OCI-LY1 (cell line): Measurements from ENCODE around the gene ZSCAN21.

Source experiments
- H2AFZ ChIP-seq: fragments of 200-600 bp; sonication (generic), shearing (Covaris generic); 2 replicates; pipeline ENCODE4 v1.6.0; 2014; ENCODE audit warnings: antibody characterized with exemption, mild to moderate bottlenecking, low read length
- H3F3A ChIP-seq: fragments of 200-600 bp; sonication (generic), shearing (Covaris generic); 2 replicates; pipeline ENCODE4 v1.6.0; 2014; ENCODE audit warnings: mild to moderate bottlenecking, antibody characterized with exemption, low read length, moderate library complexity; ENCODE audit not compliant: insufficient read depth
- H3K27ac ChIP-seq: fragments of 200-600 bp; sonication (generic); 2 replicates; pipeline ENCODE4 v1.5.1; 2014; ENCODE audit warnings: low read length, mixed run types, mild to moderate bottlenecking, low read depth; ENCODE audit not compliant: poor library complexity, severe bottlenecking
- H3K27me3 ChIP-seq: fragments of 200-600 bp; sonication (generic); 2 replicates; pipeline ENCODE4 v1.6.0; 2014; ENCODE audit warnings: antibody characterized with exemption, mild to moderate bottlenecking, low read length, moderate library complexity; ENCODE audit not compliant: insufficient read depth
- H3K36me3 ChIP-seq: fragments of 200-600 bp; sonication (generic); 2 replicates; pipeline ENCODE4 v1.6.1; 2014; ENCODE audit warnings: mild to moderate bottlenecking, antibody characterized with exemption, low read length, moderate library complexity, mixed read lengths; ENCODE audit not compliant: insufficient read depth
- H3K4me1 ChIP-seq: fragments of 200-600 bp; sonication (generic); 2 replicates; pipeline ENCODE4 v1.5.1; 2014; ENCODE audit warnings: mild to moderate bottlenecking, low read length, moderate library complexity; ENCODE audit not compliant: insufficient read depth, severe bottlenecking
- H3K4me2 ChIP-seq: fragments of 200-600 bp; sonication (generic), shearing (Covaris generic); 2 replicates; pipeline ENCODE4 v1.6.1; 2014; ENCODE audit warnings: low read length
- H3K4me3 ChIP-seq: fragments of 200-600 bp; sonication (generic); 2 replicates; pipeline ENCODE4 v1.5.1; 2014; ENCODE audit warnings: low read length, low read depth, mild to moderate bottlenecking, mixed read lengths; ENCODE audit not compliant: poor library complexity, severe bottlenecking
- H3K79me2 ChIP-seq: fragments of 200-600 bp; shearing (Covaris generic); 2 replicates; pipeline ENCODE4 v1.6.1; 2016; ENCODE audit warnings: mixed run types, low read length, mixed read lengths; ENCODE audit not compliant: insufficient read depth
- H3K9ac ChIP-seq: fragments of 200-600 bp; sonication (generic), shearing (Covaris generic); 2 replicates; pipeline ENCODE4 v1.6.1; 2014; ENCODE audit warnings: mild to moderate bottlenecking, low read length, mixed read lengths
- H3K9me2 ChIP-seq: fragments of 200-600 bp; sonication (generic), shearing (Covaris generic); 2 replicates; pipeline ENCODE4 v1.6.1; 2014; ENCODE audit warnings: low read depth, mild to moderate bottlenecking, low read length, mixed read lengths
- H3K9me3 ChIP-seq: fragments of 200-600 bp; shearing (Covaris generic); 2 replicates; pipeline ENCODE4 v1.6.1; 2014; ENCODE audit warnings: low read length, mixed read lengths
- H4K20me1 ChIP-seq: fragments of 200-600 bp; sonication (generic), shearing (Covaris generic); 2 replicates; pipeline ENCODE4 v1.6.0; 2016; ENCODE audit warnings: mild to moderate bottlenecking, low read length; ENCODE audit not compliant: insufficient read depth
- EZH2 ChIP-seq: fragments of 200-600 bp; sonication (generic), shearing (Covaris generic); IDR thresholded peaks from 2 replicates; pipeline ENCODE4 v1.8.0; 2017; ENCODE audit warnings: borderline replicate concordance, mixed run types, mild to moderate bottlenecking, antibody characterized with exemption, low read length, moderate library complexity, mixed read lengths
- TF ChIP-seq, protein P1 (sequence below): fragments of 200-600 bp; sonication (generic), shearing (Covaris generic); IDR thresholded peaks from 2 replicates; pipeline ENCODE4 v1.5.1; 2017; ENCODE audit warnings: mild to moderate bottlenecking, antibody characterized with exemption, low read length, moderate library complexity, mixed read lengths

ZSCAN21 gene

DNA sequence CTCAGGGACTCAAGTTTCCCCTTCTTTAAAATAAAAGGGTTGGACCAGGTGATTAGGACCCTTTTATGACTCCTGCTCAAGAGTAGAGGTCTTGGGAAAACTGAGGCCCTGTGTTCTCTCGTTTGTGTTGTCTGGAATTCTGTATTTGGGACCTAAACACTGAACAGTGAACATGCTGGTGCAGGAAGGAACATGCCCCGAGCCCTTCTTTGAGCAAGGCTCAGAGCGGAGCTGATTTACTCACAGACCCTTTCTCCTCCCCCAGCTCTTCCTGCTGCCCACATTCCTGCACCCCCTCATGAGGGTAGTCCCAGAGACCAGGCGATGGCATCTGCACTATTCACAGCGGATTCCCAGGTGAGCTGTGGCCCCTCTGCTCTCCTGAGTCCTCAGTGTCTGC lies 20.0 kb upstream of the ZSCAN21 start:
- Histone ChIP-seq H3K27ac (no peak overlapping the region), H3K4me2 (no peak overlapping the region), H3K9me2 (no peaks in the 10 kb centered on the region), H3K4me1 (no peaks in the 10 kb centered on the region), H3K36me3 (peaks cover 89% of the 10 kb centered on the region), H3F3A (0 out of 2 replicates have a peak, but pooled peaks cover 3% of the 10 kb centered on the region), H3K9me3 (no peaks in the 10 kb centered on the region), H3K79me2 (no peaks in the 10 kb centered on the region), H3K4me3 (no peak overlapping the region), H3K9ac (no peak overlapping the region), H3K27me3 (no peaks in the 10 kb centered on the region), H2AFZ (no peak overlapping the region), H4K20me1 (no peaks in the 10 kb centered on the region)
- TF ChIP-seq, protein P1, sequence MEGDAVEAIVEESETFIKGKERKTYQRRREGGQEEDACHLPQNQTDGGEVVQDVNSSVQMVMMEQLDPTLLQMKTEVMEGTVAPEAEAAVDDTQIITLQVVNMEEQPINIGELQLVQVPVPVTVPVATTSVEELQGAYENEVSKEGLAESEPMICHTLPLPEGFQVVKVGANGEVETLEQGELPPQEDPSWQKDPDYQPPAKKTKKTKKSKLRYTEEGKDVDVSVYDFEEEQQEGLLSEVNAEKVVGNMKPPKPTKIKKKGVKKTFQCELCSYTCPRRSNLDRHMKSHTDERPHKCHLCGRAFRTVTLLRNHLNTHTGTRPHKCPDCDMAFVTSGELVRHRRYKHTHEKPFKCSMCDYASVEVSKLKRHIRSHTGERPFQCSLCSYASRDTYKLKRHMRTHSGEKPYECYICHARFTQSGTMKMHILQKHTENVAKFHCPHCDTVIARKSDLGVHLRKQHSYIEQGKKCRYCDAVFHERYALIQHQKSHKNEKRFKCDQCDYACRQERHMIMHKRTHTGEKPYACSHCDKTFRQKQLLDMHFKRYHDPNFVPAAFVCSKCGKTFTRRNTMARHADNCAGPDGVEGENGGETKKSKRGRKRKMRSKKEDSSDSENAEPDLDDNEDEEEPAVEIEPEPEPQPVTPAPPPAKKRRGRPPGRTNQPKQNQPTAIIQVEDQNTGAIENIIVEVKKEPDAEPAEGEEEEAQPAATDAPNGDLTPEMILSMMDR: no peak
- TF ChIP-seq EZH2: no peak

DNA sequence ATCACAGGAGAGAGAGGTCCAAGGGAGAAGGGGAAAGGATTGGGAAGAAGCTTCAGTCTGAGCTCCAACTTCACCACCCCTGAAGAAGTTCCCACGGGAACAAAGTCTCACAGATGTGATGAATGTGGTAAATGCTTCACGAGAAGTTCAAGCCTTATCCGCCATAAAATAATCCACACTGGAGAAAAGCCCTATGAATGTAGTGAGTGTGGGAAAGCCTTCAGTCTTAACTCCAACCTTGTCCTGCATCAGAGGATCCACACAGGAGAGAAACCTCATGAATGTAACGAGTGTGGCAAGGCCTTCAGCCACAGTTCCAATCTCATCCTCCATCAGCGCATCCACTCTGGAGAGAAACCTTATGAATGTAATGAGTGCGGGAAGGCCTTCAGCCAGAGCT lies 16.0 kb upstream of the ZSCAN21 start:
- Histone ChIP-seq H3K27ac (no peak overlapping the region), H3K4me3 (no peak overlapping the region), H3K9me2 (no peaks in the 10 kb centered on the region), H3F3A (no peaks in the 10 kb centered on the region), H3K9ac (no peak overlapping the region), H3K36me3 (peaks cover 89% of the 10 kb centered on the region), H3K27me3 (no peaks in the 10 kb centered on the region), H4K20me1 (no peaks in the 10 kb centered on the region), H3K9me3 (no peaks in the 10 kb centered on the region), H3K4me2 (no peak overlapping the region), H3K4me1 (no peaks in the 10 kb centered on the region), H2AFZ (no peak overlapping the region), H3K79me2 (no peaks in the 10 kb centered on the region)
- no peak for TF ChIP-seq EZH2
- TF ChIP-seq, protein P1: no peak

DNA sequence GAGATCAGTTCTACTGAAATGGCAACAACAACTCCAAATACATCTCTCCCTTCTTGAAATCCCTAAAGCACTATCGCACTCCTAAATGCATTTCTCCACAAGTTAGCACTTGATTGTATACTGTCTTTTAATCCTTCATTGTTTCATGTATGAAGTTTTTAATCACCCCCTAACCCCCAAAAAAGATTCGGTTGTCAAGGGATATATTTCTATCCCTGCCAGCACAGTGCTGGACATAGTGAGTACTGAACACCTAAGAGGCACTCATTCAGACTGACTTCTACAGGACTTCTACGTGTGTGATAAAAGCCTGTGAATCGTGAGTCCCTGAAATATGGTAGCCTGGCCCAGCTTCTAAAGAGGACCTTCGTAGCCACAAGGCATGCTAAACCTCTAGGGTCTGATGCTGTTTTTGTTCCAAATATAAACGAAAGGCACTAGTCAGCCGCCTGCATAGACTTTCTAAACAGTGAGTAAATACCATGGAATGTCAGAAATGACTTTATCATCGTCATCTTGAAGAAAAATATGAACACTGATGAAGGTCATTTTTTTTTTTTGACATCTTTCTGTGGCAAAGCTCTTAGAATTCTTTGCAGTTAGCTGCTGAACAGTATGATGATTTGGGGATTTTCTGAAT lies 14.6 kb upstream of the ZSCAN21 start:
- H3K9ac ChIP-seq: no peak overlapping the region
- H3K4me3 ChIP-seq: no peak overlapping the region
- H3K27ac ChIP-seq: no peak overlapping the region
- H3K9me3 ChIP-seq: no peaks in the 10 kb centered on the region
- H3F3A ChIP-seq: 0 out of 2 replicates have a peak, but pooled peaks cover 6% of the 10 kb centered on the region
- H4K20me1 ChIP-seq: no peaks in the 10 kb centered on the region
- TF ChIP-seq, protein P1: no peak
- no peak for TF ChIP-seq EZH2
- no peak overlapping the region for H2AFZ ChIP-seq
- no peak overlapping the region for H3K4me2 ChIP-seq
- H3K4me1 ChIP-seq: no peaks in the 10 kb centered on the region
- peaks cover 77% of the 10 kb centered on the region for H3K36me3 ChIP-seq
- H3K27me3 ChIP-seq: no peaks in the 10 kb centered on the region
- H3K9me2 ChIP-seq: no peaks in the 10 kb centered on the region
- no peaks in the 10 kb centered on the region for H3K79me2 ChIP-seq
